Ovary (tissue), 3 donors: ENCODE data around the gene ANO2.

Source experiments
- EP300 ChIP-seq: sonication (generic); formaldehyde crosslinking; IDR thresholded peaks from one replicate; pipeline ENCODE4 v1.6.1; 2017; ENCODE audit warnings: antibody characterized with exemption
- POLR2A ChIP-seq: fragments of 450-650 bp; IDR thresholded peaks from one replicate; pipeline ENCODE4 v1.6.1; 2017; ENCODE audit warnings: antibody characterized with exemption, mild to moderate bottlenecking, moderate library complexity
- TF ChIP-seq, protein P1 (sequence below), 3 donors: fragments of 450-650 bp in 2 of 3; fragments of 200-600 bp in 1 of 3; IDR thresholded peaks; one replicate each; pipeline versions ENCODE4 v1.5.1 to v1.8.0; 2016 to 2022; ENCODE audit warnings: antibody characterized with exemption in 3 of 3, mild to moderate bottlenecking in 1 of 3
- donor health status: DM: no; HTN: no; CAD: no.

DNA sequence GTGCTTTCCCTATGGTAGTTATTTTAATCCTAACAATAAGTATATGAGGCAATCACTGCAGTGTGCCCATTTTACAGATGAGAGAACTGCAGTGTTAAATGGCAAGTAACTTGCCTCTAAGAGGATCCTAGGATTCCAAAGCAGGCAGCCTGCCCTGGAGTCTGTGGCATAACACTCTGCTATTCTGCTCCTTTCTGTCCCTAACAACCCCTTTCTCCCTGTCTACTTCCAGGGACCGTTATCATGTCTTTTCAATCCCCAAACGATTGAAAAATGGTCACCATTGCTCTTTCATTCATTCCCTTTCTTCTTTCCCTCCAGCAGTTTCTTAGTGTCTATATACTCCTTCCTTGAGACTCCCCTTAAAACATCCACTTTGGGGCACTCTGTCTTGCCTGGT lies 1.3 kb upstream of the ANO2 start:
- TF ChIP-seq, protein P1, sequence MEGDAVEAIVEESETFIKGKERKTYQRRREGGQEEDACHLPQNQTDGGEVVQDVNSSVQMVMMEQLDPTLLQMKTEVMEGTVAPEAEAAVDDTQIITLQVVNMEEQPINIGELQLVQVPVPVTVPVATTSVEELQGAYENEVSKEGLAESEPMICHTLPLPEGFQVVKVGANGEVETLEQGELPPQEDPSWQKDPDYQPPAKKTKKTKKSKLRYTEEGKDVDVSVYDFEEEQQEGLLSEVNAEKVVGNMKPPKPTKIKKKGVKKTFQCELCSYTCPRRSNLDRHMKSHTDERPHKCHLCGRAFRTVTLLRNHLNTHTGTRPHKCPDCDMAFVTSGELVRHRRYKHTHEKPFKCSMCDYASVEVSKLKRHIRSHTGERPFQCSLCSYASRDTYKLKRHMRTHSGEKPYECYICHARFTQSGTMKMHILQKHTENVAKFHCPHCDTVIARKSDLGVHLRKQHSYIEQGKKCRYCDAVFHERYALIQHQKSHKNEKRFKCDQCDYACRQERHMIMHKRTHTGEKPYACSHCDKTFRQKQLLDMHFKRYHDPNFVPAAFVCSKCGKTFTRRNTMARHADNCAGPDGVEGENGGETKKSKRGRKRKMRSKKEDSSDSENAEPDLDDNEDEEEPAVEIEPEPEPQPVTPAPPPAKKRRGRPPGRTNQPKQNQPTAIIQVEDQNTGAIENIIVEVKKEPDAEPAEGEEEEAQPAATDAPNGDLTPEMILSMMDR (IDR thresholded peaks at IDR 0.05) = no peak
- TF ChIP-seq EP300 (no peak), POLR2A (no peak)
